PFSK-1 (cell line): ENCODE data around the gene DEF6.

ENCODE experiments used
- FOXP2 ChIP-seq: optimal IDR thresholded peaks from 2 replicates; pipeline ENCODE3; 2011; ENCODE audit warnings: borderline replicate concordance, control low read depth, inconsistent platforms; ENCODE audit not compliant: insufficient read depth; ENCODE audit errors: extremely low read length, extremely low read depth
- POLR2AphosphoS5 ChIP-seq: IDR thresholded peaks from 2 replicates; pipeline ENCODE4 v1.6.1; 2012; ENCODE audit warnings: low read depth, mild to moderate bottlenecking, control low read depth, low read length, moderate library complexity
- SIN3A ChIP-seq: IDR thresholded peaks from 2 replicates; pipeline ENCODE4 v1.6.1; 2012; ENCODE audit warnings: mild to moderate bottlenecking, low read length, moderate library complexity, borderline replicate concordance; ENCODE audit not compliant: insufficient read depth
- TAF1 ChIP-seq: IDR thresholded peaks from 2 replicates; pipeline ENCODE4 v1.6.1; 2012; ENCODE audit warnings: low read length, control low read depth, borderline replicate concordance; ENCODE audit not compliant: insufficient read depth
- TF ChIP-seq, protein P1 (sequence below), 2 experiments: IDR thresholded peaks; 2 replicates each; pipeline versions ENCODE4 v1.6.1 to v1.8.0; 2011 to 2012; ENCODE audit warnings: low read depth in 2 of 2, low read length in 2 of 2, control low read depth in 1 of 2, inconsistent platforms in 1 of 2, mild to moderate bottlenecking in 1 of 2, moderate library complexity in 1 of 2; ENCODE audit not compliant: insufficient read depth in 1 of 2

DNA sequence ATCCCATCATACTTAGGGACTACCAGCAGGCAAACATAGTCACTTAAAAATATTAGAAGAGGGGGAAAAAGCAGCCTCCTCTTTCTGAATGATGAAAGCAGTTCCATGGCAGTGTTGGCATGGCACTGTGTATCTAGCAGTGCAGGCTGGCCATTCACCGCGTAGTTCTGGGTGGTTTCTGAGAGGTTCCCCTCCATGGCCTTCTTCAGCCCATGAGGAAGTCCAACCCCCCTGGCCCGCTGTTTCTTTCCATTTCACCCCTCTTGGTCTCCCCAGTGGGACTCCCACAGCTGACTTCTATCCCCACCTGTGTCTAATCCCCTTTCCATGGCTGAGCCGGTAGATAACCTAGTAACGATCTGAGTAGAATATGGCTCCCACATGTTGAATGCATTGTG lies 61.7 kb downstream of the DEF6 start:
- TF ChIP-seq, protein P1, sequence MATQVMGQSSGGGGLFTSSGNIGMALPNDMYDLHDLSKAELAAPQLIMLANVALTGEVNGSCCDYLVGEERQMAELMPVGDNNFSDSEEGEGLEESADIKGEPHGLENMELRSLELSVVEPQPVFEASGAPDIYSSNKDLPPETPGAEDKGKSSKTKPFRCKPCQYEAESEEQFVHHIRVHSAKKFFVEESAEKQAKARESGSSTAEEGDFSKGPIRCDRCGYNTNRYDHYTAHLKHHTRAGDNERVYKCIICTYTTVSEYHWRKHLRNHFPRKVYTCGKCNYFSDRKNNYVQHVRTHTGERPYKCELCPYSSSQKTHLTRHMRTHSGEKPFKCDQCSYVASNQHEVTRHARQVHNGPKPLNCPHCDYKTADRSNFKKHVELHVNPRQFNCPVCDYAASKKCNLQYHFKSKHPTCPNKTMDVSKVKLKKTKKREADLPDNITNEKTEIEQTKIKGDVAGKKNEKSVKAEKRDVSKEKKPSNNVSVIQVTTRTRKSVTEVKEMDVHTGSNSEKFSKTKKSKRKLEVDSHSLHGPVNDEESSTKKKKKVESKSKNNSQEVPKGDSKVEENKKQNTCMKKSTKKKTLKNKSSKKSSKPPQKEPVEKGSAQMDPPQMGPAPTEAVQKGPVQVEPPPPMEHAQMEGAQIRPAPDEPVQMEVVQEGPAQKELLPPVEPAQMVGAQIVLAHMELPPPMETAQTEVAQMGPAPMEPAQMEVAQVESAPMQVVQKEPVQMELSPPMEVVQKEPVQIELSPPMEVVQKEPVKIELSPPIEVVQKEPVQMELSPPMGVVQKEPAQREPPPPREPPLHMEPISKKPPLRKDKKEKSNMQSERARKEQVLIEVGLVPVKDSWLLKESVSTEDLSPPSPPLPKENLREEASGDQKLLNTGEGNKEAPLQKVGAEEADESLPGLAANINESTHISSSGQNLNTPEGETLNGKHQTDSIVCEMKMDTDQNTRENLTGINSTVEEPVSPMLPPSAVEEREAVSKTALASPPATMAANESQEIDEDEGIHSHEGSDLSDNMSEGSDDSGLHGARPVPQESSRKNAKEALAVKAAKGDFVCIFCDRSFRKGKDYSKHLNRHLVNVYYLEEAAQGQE (IDR thresholded peaks at IDR 0.05; ENCODE audit: insufficient read depth in 1 of 2, low read depth in 2 of 2, low read length in 2 of 2): no peak
- TF ChIP-seq SIN3A: no peak
- TF ChIP-seq POLR2AphosphoS5: no peak
- no peak for TF ChIP-seq TAF1
- TF ChIP-seq FOXP2: no peak
